PC-9 (cell line): Measurements from ENCODE around the gene GRM7. TPM values are rescaled to one million over a fixed set of nuclear protein-coding genes. Genes with fewer than 3 reads are reported as not detected.

Experiments
- BruUV-seq: library from RNA; stranded (reverse); fragments of 400-500 nt; replicated peaks from 2 replicates; lab custom pipeline; 2021; lab: Mats Ljungman, UMichigan
- CTCF ChIA-PET: fragments of 300-600 bp; sonication (Branson Sonifier 250); formaldehyde crosslinking; loops from one replicate; lab custom pipeline; 2022; ENCODE audit warnings: antibody characterized with exemption; lab: Charles Lee
- POLR2A ChIA-PET: fragments of 300-600 bp; sonication (Branson Sonifier 250); formaldehyde crosslinking; loops from one replicate; lab custom pipeline; 2022; ENCODE audit warnings: antibody characterized with exemption; ENCODE audit not compliant: unreplicated experiment; lab: Charles Lee
- DNase-seq, 2 experiments: peaks; one replicate each; pipeline versions ENCODE4 v3.0.0 to v3.0.0-alpha.2; 2015 to 2022; ENCODE audit warnings: mixed read lengths in 1 of 2
- H2AFZ ChIP-seq: fragments of 200-600 bp; sonication (generic); 2 replicates; pipeline ENCODE4 v1.8.1; 2017; ENCODE audit warnings: antibody characterized with exemption
- H3F3A ChIP-seq: fragments of 200-600 bp; sonication (generic); 2 replicates; pipeline ENCODE4 v1.8.1; 2017; ENCODE audit warnings: antibody characterized with exemption, mild to moderate bottlenecking, low read depth; ENCODE audit not compliant: insufficient read depth
- H3K27ac ChIP-seq: fragments of 200-600 bp; sonication (generic); 2 replicates; pipeline ENCODE4 v1.6.1; 2016; ENCODE audit warnings: mixed run types
- H3K27me3 ChIP-seq: fragments of 200-600 bp; sonication (generic); 2 replicates; pipeline ENCODE4 v1.6.1; 2016; ENCODE audit warnings: low read depth, mixed run types; ENCODE audit not compliant: insufficient read depth
- H3K36me3 ChIP-seq: fragments of 200-600 bp; sonication (generic); 2 replicates; pipeline ENCODE4 v1.6.1; 2016; ENCODE audit warnings: low read depth, mixed run types
- H3K4me1 ChIP-seq: fragments of 200-600 bp; sonication (generic); replicated peaks from 2 replicates; pipeline ENCODE4 v1.6.1; 2016; ENCODE audit warnings: mixed run types; ENCODE audit not compliant: insufficient read depth
- H3K4me2 ChIP-seq: fragments of 200-600 bp; sonication (generic); 2 replicates; pipeline ENCODE4 v1.6.1; 2017; ENCODE audit warnings: mixed run types
- H3K4me3 ChIP-seq: fragments of 200-600 bp; sonication (generic); 2 replicates; pipeline ENCODE4 v1.6.1; 2016; ENCODE audit warnings: mixed run types
- H3K79me2 ChIP-seq: fragments of 200-600 bp; sonication (generic); 2 replicates; pipeline ENCODE4 v1.6.1; 2017; ENCODE audit warnings: low read depth, mixed run types
- H3K9me2 ChIP-seq: fragments of 200-600 bp; sonication (generic); 2 replicates; pipeline ENCODE4 v1.8.1; 2017; ENCODE audit warnings: mild to moderate bottlenecking; ENCODE audit not compliant: insufficient read depth
- H3K9me3 ChIP-seq: fragments of 200-600 bp; sonication (generic); 2 replicates; pipeline ENCODE4 v1.8.1; 2016; ENCODE audit warnings: low read depth; ENCODE audit not compliant: insufficient read depth
- H4K20me1 ChIP-seq: fragments of 200-600 bp; sonication (generic); 2 replicates; pipeline ENCODE4 v1.8.1; 2017; ENCODE audit not compliant: insufficient read depth
- CTCF ChIP-seq: fragments of 200-600 bp; sonication (generic); conservative IDR thresholded peaks from 2 replicates; pipeline ENCODE4 v1.6.1; 2017; ENCODE audit warnings: mixed run types, antibody characterized with exemption, mild to moderate bottlenecking, moderate library complexity
- EZH2 ChIP-seq: fragments of 200-600 bp; sonication (generic); IDR thresholded peaks from 2 replicates; pipeline ENCODE4 v1.8.0; 2017; ENCODE audit warnings: antibody characterized with exemption, low read depth
- intact Hi-C: fragments of 100-400 bp; cut with micrococcal nuclease; formaldehyde crosslinking; loops from one replicate; pipeline ENCODE4 v1.10.0; 2022; ENCODE audit not compliant: unreplicated experiment
- total RNA-seq: library from RNA; stranded (reverse); gene quantifications from 2 replicates; pipeline ENCODE4 v1.2.3, GENCODE V29; 2021

GRM7 gene
- total RNA-seq, 1 experiment from 2014 or later: not detected

GRCh38 chr3:7292362-7292761 lies 431.4 kb downstream of the GRM7 start:
- no peak overlapping the region for H2AFZ ChIP-seq
- intact Hi-C loops: no loop called here
- no peak overlapping the region for H3K27ac ChIP-seq
- no peaks in the 10 kb centered on the region for H3K9me2 ChIP-seq
- CTCF ChIA-PET: no interaction called here
- H3K9me3 ChIP-seq: 0 out of 2 replicates have a peak, but pooled peaks cover 6% of the 10 kb centered on the region
- no peaks in the 10 kb centered on the region for H4K20me1 ChIP-seq
- no peaks in the 10 kb centered on the region for H3K4me1 ChIP-seq
- H3F3A ChIP-seq: no peaks in the 10 kb centered on the region
- H3K27me3 ChIP-seq: no peaks in the 10 kb centered on the region
- DNase-seq: no peak
- POLR2A ChIA-PET: no interaction called here
- H3K36me3 ChIP-seq: no peaks in the 10 kb centered on the region
- no peak overlapping the region for H3K4me2 ChIP-seq
- TF ChIP-seq CTCF (no peak), EZH2 (no peak)
- H3K4me3 ChIP-seq: no peak overlapping the region
- no peaks in the 10 kb centered on the region for H3K79me2 ChIP-seq
- no TSS peak for BruUV-seq

GRCh38 chr3:7293286-7293685 lies 432.4 kb downstream of the GRM7 start:
- no peak overlapping the region for H3K4me3 ChIP-seq
- H4K20me1 ChIP-seq: no peaks in the 10 kb centered on the region
- H3K4me2 ChIP-seq: no peak overlapping the region
- no peaks in the 10 kb centered on the region for H3K4me1 ChIP-seq
- no peak overlapping the region for H2AFZ ChIP-seq
- H3K79me2 ChIP-seq: no peaks in the 10 kb centered on the region
- H3F3A ChIP-seq: no peaks in the 10 kb centered on the region
- CTCF ChIA-PET: no interaction called here
- no TSS peak for BruUV-seq
- no peaks in the 10 kb centered on the region for H3K9me2 ChIP-seq
- 0 out of 2 replicates have a peak, but pooled peaks cover 6% of the 10 kb centered on the region for H3K9me3 ChIP-seq
- no peak for TF ChIP-seq CTCF
- no peak for TF ChIP-seq EZH2
- POLR2A ChIA-PET: no interaction called here
- H3K36me3 ChIP-seq: no peaks in the 10 kb centered on the region
- DNase-seq: no peak
- no peaks in the 10 kb centered on the region for H3K27me3 ChIP-seq
- intact Hi-C loops: no loop called here
- no peak overlapping the region for H3K27ac ChIP-seq

- H3K4me2 ChIP-seq: no peak overlapping the region
- no peak overlapping the region for H3K4me3 ChIP-seq
- H3K27ac ChIP-seq: no peak overlapping the region
- H3F3A ChIP-seq: no peaks in the 10 kb centered on the region
- CTCF ChIA-PET: no interaction called here
- 0 out of 2 replicates have a peak, but pooled peaks cover 6% of the 10 kb centered on the region for H3K9me2 ChIP-seq
- H3K36me3 ChIP-seq: no peaks in the 10 kb centered on the region
- H4K20me1 ChIP-seq: no peaks in the 10 kb centered on the region
- POLR2A ChIA-PET: no interaction called here
- no peaks in the 10 kb centered on the region for H3K79me2 ChIP-seq
- H2AFZ ChIP-seq: no peak overlapping the region
- no TSS peak for BruUV-seq
- no peaks in the 10 kb centered on the region for H3K4me1 ChIP-seq
- no peak for TF ChIP-seq EZH2
- no peak for TF ChIP-seq CTCF
- no peaks in the 10 kb centered on the region for H3K9me3 ChIP-seq
- H3K27me3 ChIP-seq: no peaks in the 10 kb centered on the region
- intact Hi-C loops: no loop called here
- no peak for DNase-seq
Measured at GRCh38 chr3:7305561-7305960, 444.6 kb downstream of the GRM7 start.
